LNCAP (cell line): ENCODE measurements around the gene LPP.

Experiments
- TF ChIP-seq, protein P1 (sequence below): fragments of 450-650 bp; IDR thresholded peaks from 2 replicates; pipeline ENCODE4 v1.5.1; 2017; ENCODE audit warnings: mild to moderate bottlenecking

LPP gene

DNA sequence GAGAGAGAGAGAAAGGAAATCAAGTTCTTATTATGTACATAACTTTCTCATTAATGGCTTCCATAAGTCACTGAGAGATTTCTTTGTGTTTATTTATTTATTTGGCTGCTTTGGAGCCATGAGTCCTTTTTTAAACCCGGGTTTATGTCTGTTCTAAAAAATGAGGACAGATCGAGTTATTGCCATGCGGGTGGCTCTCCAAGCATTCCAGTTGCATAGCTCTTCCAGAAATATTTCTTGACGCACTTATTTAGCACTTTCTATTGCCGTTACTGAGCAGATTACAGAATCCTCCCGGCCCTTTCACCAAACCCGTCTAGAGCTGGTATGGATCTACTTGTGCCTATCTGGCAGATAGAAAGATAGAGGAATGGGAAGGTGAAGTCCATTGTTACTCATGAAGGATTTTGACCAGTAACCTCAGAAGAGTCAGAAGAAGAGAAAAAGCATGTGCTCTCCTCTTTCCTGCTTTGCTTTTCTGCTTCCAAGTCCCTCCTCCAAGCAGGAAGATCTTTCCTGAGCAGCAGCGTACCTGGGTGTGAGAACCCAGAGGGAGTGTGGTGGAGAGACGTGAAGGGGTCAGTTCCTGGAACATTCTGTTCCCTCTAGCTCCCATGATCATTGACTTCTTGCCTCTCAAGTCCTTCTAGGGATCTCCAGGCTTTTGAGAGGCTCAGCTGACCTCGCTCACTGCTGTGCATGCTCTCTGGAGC is 112.8 kb downstream of the LPP start:
- TF ChIP-seq, protein P1, sequence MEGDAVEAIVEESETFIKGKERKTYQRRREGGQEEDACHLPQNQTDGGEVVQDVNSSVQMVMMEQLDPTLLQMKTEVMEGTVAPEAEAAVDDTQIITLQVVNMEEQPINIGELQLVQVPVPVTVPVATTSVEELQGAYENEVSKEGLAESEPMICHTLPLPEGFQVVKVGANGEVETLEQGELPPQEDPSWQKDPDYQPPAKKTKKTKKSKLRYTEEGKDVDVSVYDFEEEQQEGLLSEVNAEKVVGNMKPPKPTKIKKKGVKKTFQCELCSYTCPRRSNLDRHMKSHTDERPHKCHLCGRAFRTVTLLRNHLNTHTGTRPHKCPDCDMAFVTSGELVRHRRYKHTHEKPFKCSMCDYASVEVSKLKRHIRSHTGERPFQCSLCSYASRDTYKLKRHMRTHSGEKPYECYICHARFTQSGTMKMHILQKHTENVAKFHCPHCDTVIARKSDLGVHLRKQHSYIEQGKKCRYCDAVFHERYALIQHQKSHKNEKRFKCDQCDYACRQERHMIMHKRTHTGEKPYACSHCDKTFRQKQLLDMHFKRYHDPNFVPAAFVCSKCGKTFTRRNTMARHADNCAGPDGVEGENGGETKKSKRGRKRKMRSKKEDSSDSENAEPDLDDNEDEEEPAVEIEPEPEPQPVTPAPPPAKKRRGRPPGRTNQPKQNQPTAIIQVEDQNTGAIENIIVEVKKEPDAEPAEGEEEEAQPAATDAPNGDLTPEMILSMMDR = no peak

DNA sequence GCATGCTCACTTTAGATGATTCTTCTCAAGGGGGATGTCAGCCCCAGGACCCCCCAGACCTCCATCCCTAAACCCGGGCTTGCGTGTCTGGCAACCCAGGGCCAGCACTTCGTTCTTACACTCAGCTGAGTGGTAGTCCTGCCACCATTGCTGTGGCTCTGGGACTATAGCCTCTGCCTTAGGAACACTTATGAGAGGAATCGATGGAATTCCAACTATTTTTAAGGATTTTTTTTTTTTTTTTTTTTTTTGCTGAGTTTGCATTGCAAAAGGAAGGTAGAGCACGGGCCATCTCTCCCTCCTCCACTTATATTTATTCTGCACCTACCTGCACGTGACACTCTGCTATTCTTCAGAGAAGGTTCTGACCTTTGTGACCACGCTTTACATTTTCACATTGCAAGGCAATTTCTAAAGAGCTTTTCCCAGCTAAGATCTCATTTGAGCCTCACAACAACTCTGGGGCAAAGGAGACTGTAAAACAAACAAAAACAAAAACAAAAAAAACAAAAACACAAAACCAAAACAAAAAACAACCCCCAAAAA is 113.9 kb downstream of the LPP start:
- TF ChIP-seq, protein P1 = no peak

GRCh38 chr3:188268336-188268735 is 114.4 kb downstream of the LPP start:
- TF ChIP-seq, protein P1 = no peak

GRCh38 chr3:188269040-188269439 is 115.1 kb downstream of the LPP start:
- TF ChIP-seq, protein P1 = no peak

DNA sequence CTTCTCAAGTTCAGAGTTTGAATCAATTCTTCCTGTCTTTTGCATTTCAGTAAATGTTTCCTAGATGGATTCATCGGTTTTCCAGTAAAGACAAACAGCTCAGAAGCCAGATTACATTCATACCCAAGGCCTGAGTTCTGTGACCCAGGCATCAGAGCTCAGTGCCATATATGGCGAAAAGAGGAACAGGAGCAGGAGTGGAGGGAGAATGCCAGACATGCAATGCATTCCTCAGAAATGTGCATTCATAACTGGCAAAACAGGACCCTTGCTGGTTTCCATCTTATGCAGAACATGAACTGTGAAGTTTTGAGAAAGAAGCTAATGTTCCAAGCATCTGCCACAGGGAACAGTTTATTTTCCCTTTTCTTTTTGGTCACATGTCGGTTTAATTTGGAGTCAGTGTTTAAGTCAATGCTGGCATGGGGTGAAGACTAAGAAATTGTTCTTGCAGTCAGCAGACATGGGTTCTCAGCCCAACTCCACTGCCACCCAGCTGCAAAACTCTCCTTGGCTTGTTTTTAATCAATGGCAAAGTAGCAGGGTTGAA is 116.5 kb downstream of the LPP start:
- TF ChIP-seq, protein P1 = no peak

DNA sequence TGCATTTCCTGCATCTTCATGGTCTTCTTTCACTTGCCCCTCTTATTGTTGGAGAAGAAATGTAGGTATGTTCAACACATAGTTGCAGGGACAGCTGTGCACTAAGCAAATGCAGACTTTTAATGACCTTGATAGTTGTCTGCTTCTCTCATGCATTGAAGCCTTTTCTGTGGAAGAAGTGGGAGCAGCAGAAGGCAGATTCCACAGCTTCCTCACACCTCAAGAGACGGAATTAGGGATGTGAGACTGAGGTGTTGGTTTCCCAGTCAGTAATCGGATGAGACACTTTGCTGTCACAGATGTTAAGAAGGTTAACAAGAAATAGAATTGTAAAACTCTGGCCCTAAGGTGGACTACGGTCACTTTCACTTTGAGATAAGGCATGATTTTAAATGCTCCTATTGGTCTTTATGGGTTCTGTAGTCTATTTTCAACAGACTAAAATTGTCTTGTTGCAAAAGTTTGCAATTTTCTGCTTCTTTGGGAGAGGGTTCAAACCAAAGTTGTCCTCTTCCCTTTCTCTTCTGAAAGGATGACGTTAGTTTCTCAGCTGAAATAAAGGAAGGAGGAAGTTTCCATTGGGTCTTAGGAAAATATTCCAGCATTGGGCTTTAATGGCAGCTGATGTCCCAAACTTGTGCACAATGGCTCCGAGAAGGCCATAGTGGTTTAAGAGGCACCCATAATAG is 117.4 kb downstream of the LPP start:
- TF ChIP-seq, protein P1 = no peak

DNA sequence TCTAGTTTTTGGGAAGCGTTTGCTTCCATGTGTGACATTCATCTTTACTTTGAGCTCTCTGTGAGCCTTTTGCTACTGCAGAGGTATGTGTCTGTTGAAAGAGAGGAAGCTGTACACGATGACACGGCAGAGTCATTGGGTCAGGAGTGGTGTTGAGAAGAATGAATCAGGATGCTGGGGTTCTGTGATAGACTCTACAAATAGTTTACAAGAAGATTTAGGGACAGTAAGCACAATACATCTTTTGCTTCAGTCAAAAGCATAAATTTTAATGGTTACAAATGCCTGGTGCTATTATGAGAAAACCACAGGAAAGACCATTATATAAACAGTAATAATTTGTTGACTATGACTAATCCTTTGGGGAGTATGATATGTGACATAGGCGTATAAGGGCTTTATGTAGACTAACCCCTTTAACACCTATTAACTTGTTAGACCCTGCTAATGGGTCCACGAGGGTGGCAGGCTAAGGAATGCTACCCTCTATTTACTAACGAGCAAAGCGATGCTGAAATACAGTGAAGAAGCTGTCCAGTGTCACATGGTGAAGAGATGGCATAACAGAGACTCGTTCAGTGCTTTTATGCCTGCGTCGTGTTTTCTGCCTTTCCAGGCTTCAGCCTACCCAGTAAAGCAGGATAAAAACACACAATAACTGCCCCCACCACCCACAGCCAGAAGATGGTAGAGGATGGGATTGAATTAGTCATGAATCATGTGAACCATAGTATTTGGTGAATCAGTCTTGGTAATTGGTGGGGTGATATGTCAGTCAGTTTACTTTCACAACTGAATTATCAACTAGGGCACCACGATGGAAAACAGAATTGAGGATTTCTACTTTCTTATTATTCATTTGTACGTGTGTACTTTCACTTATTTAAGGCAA is 118.8 kb downstream of the LPP start:
- TF ChIP-seq, protein P1 = no peak
